GM21825 (cell line): ENCODE results near the gene CELSR3.

Source experiments
- ATAC-seq: cut with Tn5 transposase; IDR thresholded peaks from one replicate; pipeline ENCODE4 v1.9.1; 2021; ENCODE audit warnings: mild to moderate bottlenecking, moderate library complexity; ENCODE audit not compliant: unreplicated experiment

CELSR3 gene

DNA sequence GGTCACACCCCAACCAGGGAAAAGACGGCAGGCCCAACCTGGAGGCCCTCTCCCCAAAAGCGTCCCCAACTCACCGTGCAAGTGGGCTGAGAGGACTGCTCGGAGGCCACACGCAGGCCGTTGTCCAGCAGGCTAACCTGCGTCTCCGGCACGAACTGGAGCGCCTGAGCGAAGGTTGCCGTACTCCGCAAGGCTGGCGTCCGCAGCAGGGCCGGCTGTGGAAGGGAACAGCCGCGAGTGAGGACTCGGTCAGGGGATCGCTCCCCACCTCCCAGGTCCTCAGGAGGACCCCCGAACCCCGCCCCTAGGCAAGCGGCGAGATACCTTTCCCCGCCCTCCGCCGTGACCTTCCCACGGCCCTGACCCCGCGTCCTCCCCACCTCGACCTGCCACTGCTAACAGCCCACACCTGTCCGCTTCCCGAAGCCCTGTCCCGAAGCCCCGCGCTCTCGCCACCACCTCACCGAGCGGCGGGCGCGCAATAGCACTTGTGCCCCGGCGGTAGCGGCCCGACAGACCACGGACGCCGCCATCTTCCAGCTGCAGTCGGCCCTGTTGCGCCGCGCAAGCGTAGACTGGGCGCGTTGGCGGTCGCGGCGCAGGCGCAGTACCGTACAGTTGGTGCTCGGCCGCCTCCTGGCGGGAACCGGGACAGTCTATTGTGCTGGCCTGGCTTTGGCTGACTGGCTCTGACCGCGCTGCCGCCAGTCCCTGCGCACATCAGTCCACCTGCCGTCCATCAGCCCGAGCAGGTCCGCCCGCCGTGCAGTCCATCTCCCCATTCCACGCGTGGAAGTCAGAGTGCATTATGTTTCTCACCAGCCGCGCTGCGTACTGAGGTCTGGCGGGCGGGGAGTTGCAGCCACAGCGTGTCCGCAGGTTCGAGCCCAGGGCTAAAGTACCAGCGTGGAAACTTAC, 53.3 kb downstream of the CELSR3 start, which contains the start of gene UQCRC1:
Gene UQCRC1, minus strand, starts transcription at position 559 of the 918 bp plus-strand sequence. Its CDS starts 26 bp downstream, at position 533.
- peak; percentile 94 for ATAC-seq

DNA sequence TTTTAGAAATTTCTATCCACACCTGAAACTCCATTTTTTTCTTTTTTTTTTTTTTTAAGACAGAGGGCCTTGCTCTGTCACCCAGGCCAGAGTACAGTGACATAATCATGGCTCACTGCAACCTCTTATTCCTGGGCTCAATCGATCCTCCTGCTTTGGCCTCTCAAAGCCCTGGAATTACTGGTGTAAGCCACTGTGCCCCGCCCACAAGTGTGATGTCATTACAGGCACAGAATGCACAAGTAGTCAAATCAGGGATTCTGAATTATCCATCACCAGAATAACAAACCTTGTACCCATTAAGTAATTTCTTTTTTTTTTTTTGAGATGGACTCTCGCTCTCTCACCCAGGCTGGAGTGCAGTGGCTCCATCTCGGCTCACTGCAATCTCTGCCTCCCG, 55.2 kb downstream of the CELSR3 start:
- no peak for ATAC-seq

DNA sequence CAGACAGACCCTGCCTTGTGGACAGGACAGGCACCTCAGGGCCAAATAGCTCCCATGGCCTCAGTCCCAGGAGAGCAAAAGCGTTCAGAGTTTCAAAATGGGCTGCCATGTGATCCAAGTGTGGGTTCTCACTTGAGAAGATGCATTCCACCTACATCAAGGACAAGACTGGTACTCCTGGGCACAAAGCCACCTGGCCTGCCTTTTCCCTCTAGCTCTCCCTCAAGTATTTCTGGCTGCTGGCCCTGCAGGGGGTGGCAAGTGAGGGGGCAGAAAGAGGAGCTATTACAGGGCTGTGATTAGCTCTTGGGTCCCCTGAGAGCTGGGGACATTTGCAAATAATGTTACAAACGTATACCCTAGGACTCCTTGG, 61.1 kb downstream of the CELSR3 start:
- no peak for ATAC-seq

DNA sequence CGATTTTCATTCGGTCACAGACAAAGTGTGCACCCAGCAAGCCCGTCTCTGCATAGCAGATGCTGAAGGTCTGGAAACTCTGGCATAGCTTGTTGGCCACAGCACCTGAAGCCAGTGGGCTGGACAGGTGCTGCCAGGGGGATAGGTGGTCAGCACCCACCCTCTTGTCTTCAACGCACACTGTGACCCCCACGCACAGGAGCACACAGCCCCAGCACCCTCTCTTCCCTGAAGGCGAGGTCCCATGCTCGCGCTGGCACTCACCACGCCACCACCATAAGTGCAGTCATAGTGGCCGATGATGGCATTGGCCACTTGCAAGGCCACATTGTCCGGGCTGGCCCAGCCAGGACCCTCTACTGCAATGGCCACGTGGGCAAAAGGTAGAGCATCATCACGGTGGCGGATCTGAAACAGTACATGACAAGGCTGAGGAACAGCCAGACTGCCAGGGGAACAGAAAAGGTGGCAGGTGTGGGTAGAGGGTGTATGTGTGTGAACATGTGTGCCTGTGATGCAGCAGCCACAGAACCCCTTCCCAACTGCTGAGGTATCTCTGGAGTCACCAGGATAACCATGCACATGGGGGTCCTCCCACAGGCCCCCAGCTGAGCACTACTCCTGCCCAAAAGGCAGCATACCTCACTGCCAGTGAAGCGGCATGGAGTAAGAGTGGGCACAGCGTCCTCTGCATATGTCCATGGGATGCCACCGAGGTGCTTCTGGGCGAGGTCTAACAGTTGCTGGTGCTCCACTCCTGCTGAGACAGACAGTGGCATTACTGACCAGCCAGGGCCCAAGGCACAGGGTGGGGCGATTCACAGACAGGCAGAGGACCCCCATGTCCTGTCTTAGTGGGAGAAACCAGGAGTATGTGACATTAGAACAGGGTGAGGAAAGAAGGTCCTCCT, 61.7 kb downstream of the CELSR3 start:
- ATAC-seq: no peak

DNA sequence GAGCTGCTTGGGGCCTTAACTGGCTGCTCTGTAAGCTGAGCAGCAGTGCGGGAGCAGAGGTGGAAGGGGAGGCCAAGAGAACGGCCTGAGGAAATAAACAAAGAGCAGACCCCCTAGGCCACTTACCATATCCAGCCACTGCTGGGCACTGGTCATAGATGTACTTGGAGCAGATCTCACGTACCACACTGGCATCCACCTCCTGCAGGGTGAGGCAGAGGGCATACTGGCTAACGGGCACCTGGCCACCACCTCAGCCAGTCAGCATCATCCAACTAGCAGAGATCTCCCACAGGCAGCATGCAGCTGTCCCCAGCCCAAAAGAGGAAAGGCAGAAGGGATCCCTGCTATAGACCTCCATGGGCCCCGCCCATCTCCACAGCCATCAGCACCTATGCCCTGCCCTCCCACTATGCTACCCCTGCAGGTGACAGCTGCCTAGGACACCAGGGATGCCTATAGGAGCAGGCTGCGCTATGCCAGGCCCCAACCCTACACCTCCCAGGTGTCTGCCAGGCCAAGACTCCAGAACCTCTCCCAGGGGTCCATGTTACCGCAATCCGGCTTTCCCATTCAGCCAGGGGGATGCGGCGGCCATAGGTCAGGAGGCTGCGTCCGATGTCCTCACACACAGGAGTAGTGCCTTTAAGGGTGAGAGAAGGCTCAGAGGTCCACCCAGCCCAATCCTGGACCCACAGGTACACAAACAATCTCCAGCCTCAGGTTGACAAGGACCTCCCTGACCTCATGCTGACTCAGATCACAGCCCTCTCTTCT, 63.0 kb downstream of the CELSR3 start:
- ATAC-seq: no peak

DNA sequence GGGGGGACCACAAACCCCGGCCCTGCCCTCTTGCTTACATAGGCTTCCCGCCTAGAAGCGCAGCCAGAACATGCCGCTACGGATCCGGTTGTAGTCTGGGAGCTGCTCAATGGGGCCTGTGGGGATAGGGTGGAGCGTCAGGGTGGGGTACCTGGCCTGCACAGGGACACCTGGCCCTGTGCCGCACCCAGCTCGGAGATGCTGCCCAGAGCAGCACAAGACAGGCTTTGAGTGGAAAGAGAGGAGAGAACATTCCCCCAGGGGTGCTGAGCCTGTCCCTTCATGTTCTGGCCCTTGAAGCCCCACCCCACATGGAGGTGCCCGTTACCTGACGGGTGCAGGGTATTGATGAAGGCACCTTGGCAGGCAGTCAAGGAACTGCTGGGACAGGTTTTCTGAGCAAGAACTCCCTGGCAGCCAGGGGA, 63.6 kb downstream of the CELSR3 start:
- no peak for ATAC-seq

DNA sequence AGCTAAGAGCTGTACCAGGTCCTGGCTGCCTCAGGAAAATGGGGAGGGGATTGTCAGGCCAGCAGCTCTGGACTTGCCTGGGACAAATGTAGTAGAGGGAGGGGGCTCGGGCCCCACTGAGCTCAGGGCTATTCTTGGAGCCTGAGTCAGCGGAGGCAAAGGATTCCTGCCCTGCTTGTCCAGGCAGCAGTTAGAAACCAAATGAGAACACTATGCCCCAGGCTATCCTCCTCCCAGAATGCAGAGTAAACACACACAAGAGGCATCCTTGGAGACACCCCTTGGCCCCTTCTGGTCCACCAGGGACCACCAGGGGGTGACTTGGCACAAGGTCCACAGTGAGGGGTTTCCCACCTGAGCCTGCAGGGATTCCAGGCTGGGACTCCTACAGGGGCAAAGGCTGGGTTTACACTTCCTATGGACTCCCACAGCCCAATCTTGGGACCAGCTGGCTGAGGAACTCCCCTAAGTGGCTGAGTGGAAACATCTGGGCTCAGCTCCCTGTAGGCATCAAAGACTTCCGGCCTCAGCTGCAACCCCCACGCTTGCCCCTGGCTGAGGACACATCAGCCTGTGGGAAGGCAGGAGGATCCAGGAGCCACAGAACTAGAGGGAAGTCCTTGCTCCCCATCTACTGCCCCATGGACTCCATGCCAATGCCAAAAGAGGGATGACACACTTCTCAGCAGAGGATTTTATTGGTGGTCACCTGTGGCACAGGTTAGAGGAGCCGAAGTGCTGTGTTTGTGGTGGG, 64.2 kb downstream of the CELSR3 start:
- no peak for ATAC-seq

DNA sequence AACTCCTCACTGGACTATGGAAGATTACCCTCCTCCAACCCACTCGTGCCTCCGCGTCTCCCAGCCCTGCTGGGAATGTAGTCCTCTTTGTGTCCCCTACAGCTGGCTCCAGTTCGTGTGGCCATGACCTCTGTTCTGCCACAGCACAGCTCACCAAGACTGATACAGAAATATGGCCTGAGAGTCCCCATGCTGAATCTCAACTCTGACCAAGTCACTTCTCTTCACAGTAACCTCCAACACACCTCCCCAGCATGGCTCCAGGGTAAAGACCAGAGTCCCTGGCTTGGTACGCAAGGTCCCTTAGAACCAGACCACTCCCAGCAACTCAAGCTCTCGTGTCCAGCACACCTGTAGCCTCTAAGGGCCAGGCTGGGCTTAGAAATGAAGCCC, 65.3 kb downstream of the CELSR3 start:
- no peak for ATAC-seq

DNA sequence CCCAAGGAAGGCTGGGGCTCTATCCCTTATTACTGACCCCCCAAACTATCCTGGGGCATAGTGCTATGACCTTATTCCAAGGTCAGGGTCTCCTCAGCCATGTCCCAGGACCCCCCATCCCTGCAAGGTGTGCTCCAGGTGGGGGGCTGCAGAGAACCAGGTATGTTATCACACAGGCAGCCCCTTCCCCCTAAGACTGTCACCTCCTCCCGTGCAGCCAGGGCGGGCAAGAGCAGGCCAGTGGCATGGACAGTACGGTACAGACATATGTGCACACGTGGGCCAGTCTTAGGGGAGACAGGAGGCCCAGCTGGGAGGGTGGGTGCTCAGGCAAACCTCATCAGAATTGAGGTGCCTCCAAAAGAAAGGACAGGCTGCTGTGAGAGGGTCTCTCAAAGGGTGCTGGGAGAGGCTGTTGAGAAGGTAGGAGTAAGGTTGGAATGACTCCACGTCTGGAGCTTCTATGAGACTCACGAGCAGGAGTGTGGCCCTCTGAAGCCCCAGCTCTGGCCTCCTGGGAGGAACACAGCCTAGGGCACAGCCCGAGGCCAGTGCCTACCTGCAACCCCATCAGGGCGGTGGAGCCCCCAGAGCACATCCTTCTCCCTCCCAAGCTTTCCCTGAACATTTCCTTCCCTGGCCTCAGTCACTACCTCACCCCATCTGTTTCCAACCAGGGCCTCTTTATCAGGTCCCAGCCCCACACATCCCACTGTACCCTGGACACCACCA, 65.8 kb downstream of the CELSR3 start:
- ATAC-seq: no peak

DNA sequence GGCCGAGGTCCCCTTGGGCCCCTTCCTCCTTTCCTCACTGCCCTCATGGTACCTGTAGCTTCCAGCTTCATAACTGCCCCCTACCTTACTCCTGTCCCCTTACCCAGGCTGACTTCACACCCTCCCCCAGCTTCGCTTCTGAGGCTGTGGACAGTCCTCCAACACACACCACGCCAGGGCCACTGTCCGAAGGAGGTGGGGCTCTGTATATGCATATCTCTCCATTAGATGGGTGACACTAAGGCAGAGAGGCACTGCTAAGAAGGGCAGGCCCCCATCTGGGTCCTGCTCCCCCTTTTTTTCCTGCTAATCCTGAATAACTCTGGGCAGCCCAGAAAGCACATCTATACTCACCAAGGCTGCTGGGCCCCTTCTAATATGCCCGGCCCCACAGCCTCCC, 66.5 kb downstream of the CELSR3 start:
- no peak for ATAC-seq

DNA sequence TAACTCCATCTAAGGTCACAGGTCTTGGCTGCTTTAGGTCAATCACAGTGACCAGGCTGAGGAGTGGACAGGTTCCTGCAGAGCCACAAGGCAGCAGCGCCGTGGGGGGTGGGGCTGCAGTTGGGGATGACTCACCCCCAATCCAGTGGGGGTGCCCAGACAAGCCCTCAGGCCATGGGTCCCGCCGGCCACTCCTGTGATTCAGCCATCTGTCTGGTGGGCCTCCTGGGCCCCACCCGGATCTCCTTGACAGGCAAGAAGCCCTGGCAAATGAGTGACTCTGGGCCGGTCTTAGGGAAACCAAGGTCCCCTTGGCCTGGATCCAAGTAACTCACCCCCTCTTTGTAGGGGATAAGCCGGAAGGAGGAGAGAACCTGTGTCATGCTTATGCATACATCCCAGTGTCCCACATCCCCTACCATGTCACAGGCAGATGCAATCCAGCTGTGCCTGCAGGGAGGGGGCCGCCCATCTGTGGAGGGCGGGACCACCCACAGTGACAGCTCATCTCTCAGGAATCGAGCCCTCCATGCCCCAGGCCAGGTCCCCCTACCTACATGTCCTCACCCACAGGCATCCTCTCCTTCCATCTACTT, 67.1 kb downstream of the CELSR3 start:
- ATAC-seq: no peak

DNA sequence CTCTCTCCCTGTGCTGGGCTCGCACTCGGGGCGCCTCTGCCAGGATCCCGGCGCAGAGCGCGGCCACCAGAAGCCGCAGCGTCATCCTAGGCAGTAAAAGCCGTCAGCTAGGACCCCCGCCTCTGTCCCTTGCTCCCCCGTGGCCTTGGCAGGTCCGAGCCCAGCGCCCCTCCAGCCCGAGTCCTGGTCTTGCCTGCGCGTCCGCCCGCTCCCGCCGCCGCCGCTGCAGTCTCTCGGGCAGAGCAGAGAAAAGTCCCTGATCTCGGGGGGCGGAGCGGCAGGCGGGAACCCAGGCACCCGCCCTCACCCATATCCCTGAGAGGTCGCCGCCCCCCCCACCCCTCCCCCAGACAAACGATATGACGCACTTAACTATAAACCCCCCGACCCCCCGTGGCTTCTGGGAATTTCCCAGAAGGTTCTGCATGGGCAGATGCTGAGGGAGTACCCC, 67.6 kb downstream of the CELSR3 start, which contains the start of gene COL7A1:
Gene COL7A1, minus strand, starts transcription at position 255 of the 451 bp plus-strand sequence. Its CDS starts 170 bp downstream, at position 85.
- ATAC-seq: no peak

DNA sequence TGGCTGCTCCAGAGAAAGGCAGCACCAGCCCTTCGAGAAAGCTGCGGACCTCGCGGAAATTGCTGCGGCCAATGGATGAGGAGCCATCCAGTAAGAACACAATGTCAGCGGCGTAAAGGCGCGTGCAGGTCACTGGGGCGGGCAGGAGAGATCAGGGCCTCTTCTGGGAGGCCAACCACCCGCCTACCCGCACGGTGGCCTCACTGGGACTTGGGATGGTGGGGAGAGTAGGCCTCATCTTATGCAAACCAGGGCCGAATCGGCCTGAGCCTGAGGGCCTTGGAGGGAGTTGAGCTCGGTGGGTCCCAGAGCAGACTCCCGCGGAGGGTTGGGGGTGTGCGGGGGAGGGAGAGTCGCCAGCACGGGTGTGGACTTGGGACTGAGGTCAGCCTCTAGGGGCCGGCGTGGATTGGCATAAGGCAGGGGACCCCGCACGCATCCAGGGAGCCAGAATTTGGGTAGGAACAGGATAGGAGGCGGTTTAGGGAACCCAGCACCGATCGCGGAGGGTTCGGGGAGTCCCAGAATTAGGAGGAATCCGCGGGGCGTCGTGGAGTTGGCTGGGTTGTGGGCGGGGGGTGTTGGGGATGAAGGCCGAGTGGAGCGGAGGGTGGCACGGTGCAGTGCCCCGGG, 68.2 kb downstream of the CELSR3 start:
- ATAC-seq: no peak

DNA sequence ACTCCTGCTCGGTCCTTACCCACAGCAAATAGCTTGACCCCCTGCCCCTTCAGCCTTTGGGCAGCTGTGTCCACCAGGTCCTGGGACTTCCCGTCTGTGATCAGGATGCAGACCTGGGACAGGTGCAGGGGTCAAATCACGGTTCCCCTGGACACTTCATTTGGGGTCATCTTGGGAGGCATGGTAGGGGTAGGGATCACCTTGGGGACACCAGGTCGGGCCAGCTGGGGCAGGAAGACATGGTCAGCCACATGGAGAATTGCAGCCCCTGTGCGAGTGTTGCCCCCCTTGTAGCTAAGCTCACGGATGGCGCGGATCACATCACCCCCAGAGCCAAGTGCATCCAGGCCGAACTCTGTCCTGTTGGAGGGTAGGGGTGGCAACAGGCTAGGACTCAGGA, 69.3 kb downstream of the CELSR3 start:
- no peak for ATAC-seq

DNA sequence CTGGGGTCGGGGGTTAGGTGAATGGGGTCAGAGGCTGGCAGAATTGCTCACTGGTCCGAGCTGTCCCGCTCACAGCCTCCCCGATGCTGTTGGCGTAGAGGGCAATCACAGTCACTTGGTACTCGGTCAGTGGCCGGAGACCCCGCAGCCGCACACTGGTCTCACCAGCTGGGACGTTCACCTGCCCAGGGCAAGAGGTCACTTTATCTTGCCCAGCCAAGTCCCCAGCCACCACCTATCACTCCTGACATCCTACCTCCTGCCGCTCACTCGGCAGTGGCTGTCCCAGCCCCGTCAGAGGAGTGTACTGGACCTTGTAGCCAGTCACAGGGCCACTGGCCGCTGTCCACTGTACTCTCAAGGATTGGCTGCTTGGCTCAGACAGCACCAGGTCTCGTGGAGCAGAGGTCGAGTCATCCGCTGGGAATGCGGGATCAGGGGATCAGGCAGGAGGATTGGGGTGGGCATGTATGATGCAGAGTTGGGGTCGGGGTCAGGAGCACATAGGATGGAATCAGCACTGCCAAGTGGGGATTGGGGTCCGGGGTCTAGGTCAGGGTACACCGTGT, 70.1 kb downstream of the CELSR3 start:
- ATAC-seq: no peak

DNA sequence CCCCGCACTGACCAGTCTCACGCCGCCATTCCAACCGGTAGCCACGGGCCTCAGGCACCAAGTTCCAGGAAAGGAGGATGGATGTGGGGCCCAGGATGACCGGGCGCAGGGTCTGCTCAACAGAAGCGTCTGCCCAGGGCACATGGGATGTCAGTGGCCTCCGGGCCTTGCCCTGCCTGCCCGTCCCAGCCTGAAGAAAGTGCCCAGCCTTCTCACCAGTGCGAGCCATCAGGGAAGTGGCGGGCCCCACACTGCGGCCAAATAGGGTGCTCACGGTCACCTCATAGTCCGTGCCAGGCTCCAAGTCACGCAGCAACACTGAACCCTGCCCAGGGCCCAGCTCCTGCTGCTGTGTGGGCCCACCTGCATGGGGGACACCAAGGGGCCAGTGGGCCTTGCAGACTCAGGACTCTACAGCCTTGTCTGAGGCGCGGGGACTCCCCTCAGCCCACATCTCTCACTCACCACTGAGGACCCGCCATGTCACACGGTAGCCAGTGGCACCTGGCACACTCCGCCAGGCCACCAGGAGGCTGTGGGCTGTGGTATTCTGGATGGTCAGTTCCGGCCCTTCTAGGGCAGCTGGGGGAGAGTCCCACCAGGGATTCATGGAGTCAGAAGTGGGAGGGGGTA, 70.7 kb downstream of the CELSR3 start:
- ATAC-seq: no peak

DNA sequence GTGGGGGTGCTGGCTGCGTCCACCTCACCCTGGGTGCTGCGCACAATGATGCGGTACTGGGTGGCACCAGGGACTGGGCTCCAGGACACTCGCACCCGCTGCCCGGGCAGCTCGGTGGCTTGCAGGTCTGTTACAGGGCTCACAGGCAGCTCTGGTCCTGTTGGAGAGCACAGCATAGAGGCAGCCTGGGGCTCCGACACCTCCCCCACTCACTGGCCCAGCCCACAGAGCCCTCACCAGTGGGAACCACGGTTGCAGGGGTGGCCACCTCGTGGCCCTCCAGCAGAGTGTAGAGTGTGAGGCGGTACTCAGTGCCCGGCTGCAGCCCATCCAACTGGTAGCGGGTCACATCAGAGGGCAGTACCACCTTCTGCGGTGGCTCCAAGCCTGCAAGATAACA, 71.2 kb downstream of the CELSR3 start:
- no peak for ATAC-seq

DNA sequence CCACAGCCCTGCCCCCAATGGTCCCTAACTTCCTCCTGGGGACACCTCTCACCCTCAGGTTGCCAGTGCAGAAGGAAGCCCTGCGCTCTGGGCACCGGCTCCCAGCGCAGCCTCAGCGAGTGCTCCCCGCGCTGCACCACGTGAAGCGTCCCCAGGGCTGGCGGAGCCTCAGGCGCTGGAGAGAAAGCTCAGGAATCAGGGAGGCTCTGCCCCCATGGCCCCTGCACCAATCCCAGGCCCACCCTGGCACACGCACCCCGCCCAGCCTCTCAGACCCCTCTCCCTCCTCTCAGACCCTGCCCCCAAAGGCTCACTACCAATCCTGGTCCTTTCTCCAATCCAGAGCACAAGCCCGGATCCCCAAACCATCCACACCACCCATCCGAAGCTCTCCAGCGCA, 74.5 kb downstream of the CELSR3 start:
- ATAC-seq: no peak
